Fibroblast of villous mesenchyme (primary cell): Measurements from ENCODE around the gene CPLX3. TPM values are rescaled to one million over a fixed set of nuclear protein-coding genes. Genes with fewer than 3 reads are reported as not detected.

ENCODE experiments used
- DNase-seq: peaks from one replicate; pipeline ENCODE4 v3.0.0-alpha.2; 2010; ENCODE audit warnings: low read depth
- H3K4me3 ChIP-seq: 2 replicates; pipeline ENCODE4 v1.5.1; 2011; ENCODE audit warnings: low read depth, mild to moderate bottlenecking, low read length
- CTCF ChIP-seq: IDR thresholded peaks from 2 replicates; pipeline ENCODE4 v1.5.1; 2012; ENCODE audit warnings: low read depth, mild to moderate bottlenecking, low read length; ENCODE audit not compliant: insufficient read depth
- total RNA-seq: library from RNA; depleted of rRNA; stranded (reverse); fragments of >200 nt; gene quantifications from 2 replicates; pipeline ENCODE4 v1.2.3, GENCODE V29; 2012

Gene CPLX3
- total RNA-seq, 1 donor = not detected

DNA sequence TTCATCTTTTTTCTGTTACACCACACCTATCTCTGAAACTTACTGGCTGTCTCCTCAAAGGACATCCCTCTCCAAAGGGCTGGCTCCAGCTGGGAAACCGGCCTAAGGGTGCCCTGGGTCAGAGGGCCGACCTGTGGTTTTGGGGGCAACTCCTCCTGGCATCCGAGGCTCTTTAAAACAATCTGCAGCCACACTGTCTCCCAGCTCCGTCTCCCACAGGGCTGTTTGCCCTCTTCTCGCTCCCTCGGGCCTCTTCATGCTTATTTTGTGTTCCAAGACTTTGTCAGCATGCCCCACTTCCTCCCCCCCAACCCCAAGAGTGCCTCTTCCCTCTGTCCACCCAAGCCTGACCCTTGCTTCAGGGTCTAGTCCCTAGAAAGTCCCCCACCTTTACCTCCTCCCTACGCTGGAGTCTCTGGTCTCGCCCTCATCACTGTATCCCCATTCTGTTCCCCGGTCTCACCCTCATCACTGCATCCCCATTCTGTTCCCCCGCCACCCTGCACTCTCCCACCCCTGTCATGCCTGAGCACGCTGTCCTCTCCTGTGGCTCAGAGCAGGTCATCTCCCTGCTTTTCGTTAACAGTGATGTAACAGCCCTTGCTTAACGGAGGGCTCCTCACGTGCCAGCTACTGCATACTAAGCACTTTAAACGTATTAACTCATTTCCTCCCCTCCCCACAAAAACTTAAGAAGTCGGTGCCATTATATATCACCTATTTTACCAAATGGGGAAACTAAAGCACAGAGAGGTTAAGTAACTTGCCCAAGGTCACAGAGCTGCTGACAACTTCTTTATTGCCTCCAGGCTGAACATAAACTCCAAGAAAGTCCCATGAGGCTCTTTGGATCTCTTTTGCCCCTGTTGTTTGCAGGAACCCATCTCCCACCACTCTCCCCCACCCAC lies 45.6 kb upstream of the CPLX3 start:
- no peak overlapping the region for H3K4me3 ChIP-seq
- peak; percentile 66 for DNase-seq
- TF ChIP-seq CTCF = no peak

DNA sequence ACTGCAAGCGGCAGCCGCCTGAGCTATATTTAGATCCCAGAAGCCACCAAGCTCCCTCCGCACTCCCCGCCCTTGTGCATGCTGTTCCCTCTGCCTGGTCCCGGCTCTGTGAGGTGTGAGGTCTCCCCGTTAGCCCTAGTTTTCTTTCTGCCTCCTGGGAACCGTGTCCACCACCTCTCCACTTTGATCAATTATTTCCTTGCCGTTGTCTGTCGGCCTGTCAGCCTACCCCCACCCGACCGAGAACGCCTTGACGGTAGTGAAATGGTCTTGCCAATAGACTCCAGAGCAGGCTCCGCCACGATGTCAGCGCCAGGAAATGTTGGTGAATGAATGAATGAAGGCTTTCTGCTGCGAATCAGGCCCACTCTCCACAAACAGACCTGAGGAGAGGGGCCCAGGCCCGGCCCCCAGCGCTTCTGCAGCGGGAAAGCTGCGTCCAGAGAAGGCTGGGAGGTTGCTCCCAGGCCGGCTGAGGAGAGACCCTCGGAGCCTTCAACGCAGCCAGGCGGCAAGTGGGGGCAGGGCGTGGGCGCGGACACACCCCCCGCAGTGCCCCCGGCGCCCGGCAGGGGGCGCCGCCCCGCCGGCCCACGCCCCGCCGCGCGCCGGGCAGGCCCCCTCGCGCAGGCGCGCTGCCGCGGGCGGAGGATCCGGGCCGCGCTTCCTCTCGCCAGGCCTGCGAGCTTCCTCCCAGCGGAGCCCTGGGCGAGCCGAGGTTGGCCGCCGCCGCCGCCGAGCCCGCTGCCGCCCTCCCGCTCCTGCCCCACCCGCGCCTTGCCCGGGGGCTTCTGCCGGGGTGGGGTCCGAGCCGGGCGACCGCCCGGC lies 44.8 kb upstream of the CPLX3 start, which contains the start of gene CSK:
Gene CSK, plus strand, starts transcription at position 650 of the 828 bp plus-strand sequence. CDS start 16,218 bp downstream, outside the sequence.
- peak; percentile 52 for TF ChIP-seq CTCF
- H3K4me3 ChIP-seq = peak within 1 kb of the TSS; percentile 63
- DNase-seq = peak; percentile 62

- no peak for TF ChIP-seq CTCF
- no peak for DNase-seq
- H3K4me3 ChIP-seq = peak overlapping the region; percentile 63
These were observed 44.0 kb upstream of the CPLX3 start for GRCh38 chr15:74782259-74783071.

DNA sequence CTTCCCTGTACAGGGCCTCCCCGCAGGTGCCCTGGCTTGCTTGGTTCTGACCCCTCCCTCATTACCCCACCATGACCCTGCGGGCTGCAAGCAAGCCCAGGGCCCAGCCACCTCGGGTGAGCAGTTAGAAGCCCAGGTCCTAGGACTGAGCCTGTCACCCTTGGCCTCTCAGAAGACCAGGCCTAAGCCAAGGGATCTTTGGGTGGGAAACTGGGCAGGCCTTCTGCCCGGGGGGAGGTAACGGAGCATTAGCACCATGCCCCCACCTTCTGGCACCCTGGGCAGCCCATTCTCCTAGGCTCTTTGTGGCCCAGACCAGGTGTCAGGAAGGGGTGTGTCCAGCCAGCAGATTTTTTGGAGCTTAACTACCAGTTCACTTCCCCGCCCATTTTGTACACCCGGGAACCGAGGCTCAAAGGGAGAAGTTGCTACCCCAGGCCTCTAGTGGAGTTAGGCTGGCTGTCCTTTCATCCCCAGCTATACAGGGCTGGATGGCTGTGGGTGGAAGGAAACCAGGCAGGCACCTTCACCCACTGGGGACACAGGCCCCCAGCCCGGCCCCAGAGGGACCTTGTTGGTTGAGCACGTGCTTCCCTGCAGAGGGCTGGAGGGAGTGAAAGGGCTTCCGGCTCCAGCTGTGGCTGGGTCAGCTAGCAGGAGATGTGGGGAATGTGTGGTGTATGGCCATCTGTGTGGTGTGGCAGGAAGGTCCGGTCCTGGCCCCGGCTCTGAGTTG lies 43.2 kb upstream of the CPLX3 start:
- DNase-seq = peak; percentile 40
- H3K4me3 ChIP-seq = peak overlapping the region; percentile 63
- no peak for TF ChIP-seq CTCF

DNA sequence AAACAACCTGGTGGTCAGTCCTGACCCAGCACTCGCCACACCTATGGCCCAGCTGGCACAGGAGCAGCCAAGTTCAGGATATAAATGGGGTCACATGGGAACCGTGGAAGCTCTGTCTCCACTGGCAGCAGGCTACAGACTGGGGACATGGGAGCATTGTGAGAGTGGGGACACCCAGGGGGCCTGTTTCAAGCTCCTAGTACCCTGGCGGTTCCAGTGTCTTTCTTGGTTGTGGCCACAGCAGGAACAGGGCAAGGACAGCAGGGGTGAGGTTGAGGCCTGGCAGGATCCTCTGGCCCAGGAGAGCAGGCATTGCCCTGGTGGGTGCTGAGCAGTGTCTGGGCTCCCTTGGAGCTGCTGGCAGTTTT lies 42.6 kb upstream of the CPLX3 start:
- peak overlapping the region; percentile 63 for H3K4me3 ChIP-seq
- no peak for DNase-seq
- no peak for TF ChIP-seq CTCF
